PFSK-1 (cell line): Measurements from ENCODE around the gene RSPO3.

Experiments
- FOXP2 ChIP-seq: optimal IDR thresholded peaks from 2 replicates; pipeline ENCODE3; 2011; ENCODE audit warnings: borderline replicate concordance, control low read depth, inconsistent platforms; ENCODE audit not compliant: insufficient read depth; ENCODE audit errors: extremely low read length, extremely low read depth
- POLR2AphosphoS5 ChIP-seq: IDR thresholded peaks from 2 replicates; pipeline ENCODE4 v1.6.1; 2012; ENCODE audit warnings: low read depth, mild to moderate bottlenecking, control low read depth, low read length, moderate library complexity
- SIN3A ChIP-seq: IDR thresholded peaks from 2 replicates; pipeline ENCODE4 v1.6.1; 2012; ENCODE audit warnings: mild to moderate bottlenecking, low read length, moderate library complexity, borderline replicate concordance; ENCODE audit not compliant: insufficient read depth
- TAF1 ChIP-seq: IDR thresholded peaks from 2 replicates; pipeline ENCODE4 v1.6.1; 2012; ENCODE audit warnings: low read length, control low read depth, borderline replicate concordance; ENCODE audit not compliant: insufficient read depth
- TF ChIP-seq, protein P1 (sequence below), 2 experiments: IDR thresholded peaks; 2 replicates each; pipeline versions ENCODE4 v1.6.1 to v1.8.0; 2011 to 2012; ENCODE audit warnings: low read depth in 2 of 2, low read length in 2 of 2, control low read depth in 1 of 2, inconsistent platforms in 1 of 2, mild to moderate bottlenecking in 1 of 2, moderate library complexity in 1 of 2; ENCODE audit not compliant: insufficient read depth in 1 of 2

The RSPO3 gene

DNA sequence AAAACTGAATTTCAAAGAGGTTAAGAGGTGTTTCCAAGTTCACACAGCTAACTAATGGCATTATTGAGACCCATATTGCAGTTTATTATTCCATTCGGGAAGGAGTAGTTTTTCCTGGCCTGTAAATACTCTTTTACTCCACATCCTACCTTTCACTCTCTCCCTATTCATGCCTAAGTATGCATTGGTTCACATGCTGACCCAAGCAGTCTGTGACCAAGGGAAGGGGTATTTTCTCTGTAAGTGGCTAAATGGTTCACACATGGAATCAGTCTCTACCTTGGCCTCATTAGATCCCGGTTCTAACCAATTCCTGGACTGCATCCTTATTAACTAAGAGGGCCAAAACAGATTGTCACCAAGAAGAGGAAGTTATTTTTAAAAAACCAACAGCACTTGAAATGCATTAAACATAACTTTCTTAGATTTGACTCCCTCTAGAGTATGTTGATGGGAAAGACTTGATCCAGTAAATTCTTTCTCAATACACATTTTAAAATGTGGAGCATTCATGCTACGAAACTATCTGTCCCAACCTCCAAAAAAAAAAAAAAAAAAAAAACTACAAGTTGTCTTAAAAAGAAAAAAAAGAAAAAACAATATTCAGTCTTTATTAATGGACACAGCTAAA lies 17.8 kb upstream of the RSPO3 start:
- TF ChIP-seq FOXP2, result no peak
- TF ChIP-seq, protein P1, sequence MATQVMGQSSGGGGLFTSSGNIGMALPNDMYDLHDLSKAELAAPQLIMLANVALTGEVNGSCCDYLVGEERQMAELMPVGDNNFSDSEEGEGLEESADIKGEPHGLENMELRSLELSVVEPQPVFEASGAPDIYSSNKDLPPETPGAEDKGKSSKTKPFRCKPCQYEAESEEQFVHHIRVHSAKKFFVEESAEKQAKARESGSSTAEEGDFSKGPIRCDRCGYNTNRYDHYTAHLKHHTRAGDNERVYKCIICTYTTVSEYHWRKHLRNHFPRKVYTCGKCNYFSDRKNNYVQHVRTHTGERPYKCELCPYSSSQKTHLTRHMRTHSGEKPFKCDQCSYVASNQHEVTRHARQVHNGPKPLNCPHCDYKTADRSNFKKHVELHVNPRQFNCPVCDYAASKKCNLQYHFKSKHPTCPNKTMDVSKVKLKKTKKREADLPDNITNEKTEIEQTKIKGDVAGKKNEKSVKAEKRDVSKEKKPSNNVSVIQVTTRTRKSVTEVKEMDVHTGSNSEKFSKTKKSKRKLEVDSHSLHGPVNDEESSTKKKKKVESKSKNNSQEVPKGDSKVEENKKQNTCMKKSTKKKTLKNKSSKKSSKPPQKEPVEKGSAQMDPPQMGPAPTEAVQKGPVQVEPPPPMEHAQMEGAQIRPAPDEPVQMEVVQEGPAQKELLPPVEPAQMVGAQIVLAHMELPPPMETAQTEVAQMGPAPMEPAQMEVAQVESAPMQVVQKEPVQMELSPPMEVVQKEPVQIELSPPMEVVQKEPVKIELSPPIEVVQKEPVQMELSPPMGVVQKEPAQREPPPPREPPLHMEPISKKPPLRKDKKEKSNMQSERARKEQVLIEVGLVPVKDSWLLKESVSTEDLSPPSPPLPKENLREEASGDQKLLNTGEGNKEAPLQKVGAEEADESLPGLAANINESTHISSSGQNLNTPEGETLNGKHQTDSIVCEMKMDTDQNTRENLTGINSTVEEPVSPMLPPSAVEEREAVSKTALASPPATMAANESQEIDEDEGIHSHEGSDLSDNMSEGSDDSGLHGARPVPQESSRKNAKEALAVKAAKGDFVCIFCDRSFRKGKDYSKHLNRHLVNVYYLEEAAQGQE (IDR thresholded peaks at IDR 0.05; ENCODE audit: insufficient read depth in 1 of 2, low read depth in 2 of 2, low read length in 2 of 2), result no peak
- TF ChIP-seq TAF1, result no peak
- no peak for TF ChIP-seq SIN3A
- TF ChIP-seq POLR2AphosphoS5, result no peak

DNA sequence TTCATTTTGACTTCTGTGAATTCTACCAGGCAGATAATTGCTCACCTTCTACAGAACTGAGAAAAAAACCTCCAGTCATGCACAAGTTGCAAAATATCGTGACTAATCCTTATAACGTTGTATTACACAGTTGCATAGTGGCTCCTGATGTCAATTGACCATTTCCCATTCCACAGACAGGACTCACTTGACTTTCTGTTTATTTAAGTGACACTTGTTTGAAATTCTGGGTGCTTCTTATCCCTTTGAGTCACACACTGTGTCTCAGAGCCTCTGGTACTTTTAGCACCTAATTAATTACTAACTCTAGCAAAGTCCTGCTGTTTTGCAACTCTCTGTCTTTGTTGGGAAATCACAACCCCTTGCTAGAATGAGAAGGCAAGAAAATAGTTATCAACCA lies 16.2 kb upstream of the RSPO3 start:
- TF ChIP-seq FOXP2 (no peak), TAF1 (no peak), POLR2AphosphoS5 (no peak), SIN3A (no peak)
- TF ChIP-seq, protein P1 (IDR thresholded peaks at IDR 0.05; ENCODE audit: insufficient read depth in 1 of 2, low read depth in 2 of 2, low read length in 2 of 2), result no peak

GRCh38 chr6:127102859-127103258 lies 15.6 kb upstream of the RSPO3 start:
- TF ChIP-seq SIN3A, result no peak
- TF ChIP-seq, protein P1 (IDR thresholded peaks at IDR 0.05; ENCODE audit: insufficient read depth in 1 of 2, low read depth in 2 of 2, low read length in 2 of 2), result no peak
- no peak for TF ChIP-seq POLR2AphosphoS5
- TF ChIP-seq TAF1, result no peak
- no peak for TF ChIP-seq FOXP2

DNA sequence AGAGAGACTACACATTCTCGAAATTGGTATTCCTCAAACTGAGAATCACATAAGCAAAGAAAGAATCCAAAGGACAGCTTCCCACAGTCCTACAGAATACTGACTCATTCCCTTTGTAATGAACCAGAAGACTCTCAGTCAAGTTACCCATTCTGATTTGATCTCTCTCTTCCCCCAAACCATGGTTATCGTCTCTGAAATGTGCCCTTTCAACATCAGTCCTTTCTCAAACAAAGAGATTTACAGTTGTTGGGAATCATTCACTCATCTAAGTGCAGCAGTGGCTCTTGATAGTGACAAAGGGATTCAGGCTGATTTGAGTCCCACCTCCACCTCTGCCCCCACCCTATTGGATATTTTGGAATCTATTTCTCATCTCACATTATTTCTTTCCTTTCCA lies 15.0 kb upstream of the RSPO3 start:
- TF ChIP-seq, protein P1 (IDR thresholded peaks at IDR 0.05; ENCODE audit: insufficient read depth in 1 of 2, low read depth in 2 of 2, low read length in 2 of 2), result no peak
- TF ChIP-seq SIN3A (no peak), FOXP2 (no peak), TAF1 (no peak), POLR2AphosphoS5 (no peak)

- TF ChIP-seq FOXP2 (no peak), POLR2AphosphoS5 (no peak), SIN3A (no peak)
- TF ChIP-seq, protein P1 (IDR thresholded peaks at IDR 0.05; ENCODE audit: insufficient read depth in 1 of 2, low read depth in 2 of 2, low read length in 2 of 2), result no peak
Observed at GRCh38 chr6:127107916-127108315, 10.6 kb upstream of the RSPO3 start.
